ENCODE measurements around the gene KRT72.

KRT72 gene

DNA sequence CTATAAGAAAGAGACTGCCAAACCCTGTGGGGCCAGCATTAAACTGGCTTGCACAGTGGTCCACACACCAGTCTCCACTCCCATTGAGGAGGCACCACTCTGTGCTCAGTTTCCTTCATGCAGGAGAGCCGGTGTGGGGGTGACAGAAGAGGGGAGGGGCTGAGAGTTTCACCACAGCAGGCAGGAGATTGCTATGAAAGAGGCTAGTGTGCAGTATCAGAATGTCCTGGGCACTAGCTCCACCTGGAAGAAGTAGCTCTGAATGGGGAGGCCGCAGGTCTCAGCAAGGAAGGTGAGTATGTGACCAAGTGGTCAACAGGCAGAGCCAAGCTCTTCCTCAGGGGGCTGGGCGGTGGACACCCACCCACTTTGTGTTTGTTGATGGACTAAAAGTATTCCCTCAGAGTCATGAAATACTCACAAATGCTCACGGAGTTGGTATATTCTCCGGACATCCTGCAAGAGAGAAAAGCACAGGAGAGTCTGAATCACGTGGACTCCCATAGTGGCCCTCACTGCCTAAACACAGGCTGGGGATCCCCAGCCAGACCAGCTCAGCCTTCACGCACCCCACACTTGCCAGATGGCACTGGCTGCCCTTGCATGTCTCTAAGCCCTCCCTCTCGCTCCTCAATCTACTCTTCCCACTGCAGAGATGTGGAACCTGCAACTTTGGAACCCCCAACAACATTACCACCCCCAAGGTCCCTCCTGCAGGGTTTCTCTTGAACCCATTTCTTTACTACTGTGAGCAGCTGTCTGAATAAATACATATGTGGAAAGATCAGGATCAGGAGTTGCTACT, 7.8 kb upstream of the KRT72 start:
- H3K9me3 ChIP-seq (ENCODE audit: insufficient read depth, low read length): no peaks in the 10 kb centered on the region
- H3K79me2 ChIP-seq (ENCODE audit: insufficient read depth, low read length): no peaks in the 10 kb centered on the region
- no peak overlapping the region for H2AFZ ChIP-seq (ENCODE audit: low read depth, low read length, severe bottlenecking)
- no peak overlapping the region for H3K4me3 ChIP-seq (ENCODE audit: insufficient read depth, low read length, poor library complexity, severe bottlenecking)
- H3F3A ChIP-seq (ENCODE audit: insufficient read depth): no peaks in the 10 kb centered on the region
- no peak overlapping the region for H3K9ac ChIP-seq (ENCODE audit: low read length)
- no peaks in the 10 kb centered on the region for H4K20me1 ChIP-seq (ENCODE audit: low read depth, low read length)
- no peak overlapping the region for H3K27ac ChIP-seq (ENCODE audit: low read depth, low read length)
- H3K27me3 ChIP-seq (ENCODE audit: low read length): no peaks in the 10 kb centered on the region
- TF ChIP-seq, protein P1, sequence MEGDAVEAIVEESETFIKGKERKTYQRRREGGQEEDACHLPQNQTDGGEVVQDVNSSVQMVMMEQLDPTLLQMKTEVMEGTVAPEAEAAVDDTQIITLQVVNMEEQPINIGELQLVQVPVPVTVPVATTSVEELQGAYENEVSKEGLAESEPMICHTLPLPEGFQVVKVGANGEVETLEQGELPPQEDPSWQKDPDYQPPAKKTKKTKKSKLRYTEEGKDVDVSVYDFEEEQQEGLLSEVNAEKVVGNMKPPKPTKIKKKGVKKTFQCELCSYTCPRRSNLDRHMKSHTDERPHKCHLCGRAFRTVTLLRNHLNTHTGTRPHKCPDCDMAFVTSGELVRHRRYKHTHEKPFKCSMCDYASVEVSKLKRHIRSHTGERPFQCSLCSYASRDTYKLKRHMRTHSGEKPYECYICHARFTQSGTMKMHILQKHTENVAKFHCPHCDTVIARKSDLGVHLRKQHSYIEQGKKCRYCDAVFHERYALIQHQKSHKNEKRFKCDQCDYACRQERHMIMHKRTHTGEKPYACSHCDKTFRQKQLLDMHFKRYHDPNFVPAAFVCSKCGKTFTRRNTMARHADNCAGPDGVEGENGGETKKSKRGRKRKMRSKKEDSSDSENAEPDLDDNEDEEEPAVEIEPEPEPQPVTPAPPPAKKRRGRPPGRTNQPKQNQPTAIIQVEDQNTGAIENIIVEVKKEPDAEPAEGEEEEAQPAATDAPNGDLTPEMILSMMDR (IDR thresholded peaks at IDR 0.05; ENCODE audit: insufficient read depth, low read length, poor library complexity, severe bottlenecking): no peak
- no peak for TF ChIP-seq EZH2phosphoT487 (conservative IDR thresholded peaks at IDR 0.05; ENCODE audit: low read length)
- H3K36me3 ChIP-seq (ENCODE audit: low read length): no peaks in the 10 kb centered on the region
- H3K4me2 ChIP-seq (ENCODE audit: low read depth, low read length, poor library complexity, severe bottlenecking): no peak overlapping the region
- H3K9me2 ChIP-seq (replicated peaks; ENCODE audit: insufficient read depth, low read length): no peaks in the 10 kb centered on the region

DNA sequence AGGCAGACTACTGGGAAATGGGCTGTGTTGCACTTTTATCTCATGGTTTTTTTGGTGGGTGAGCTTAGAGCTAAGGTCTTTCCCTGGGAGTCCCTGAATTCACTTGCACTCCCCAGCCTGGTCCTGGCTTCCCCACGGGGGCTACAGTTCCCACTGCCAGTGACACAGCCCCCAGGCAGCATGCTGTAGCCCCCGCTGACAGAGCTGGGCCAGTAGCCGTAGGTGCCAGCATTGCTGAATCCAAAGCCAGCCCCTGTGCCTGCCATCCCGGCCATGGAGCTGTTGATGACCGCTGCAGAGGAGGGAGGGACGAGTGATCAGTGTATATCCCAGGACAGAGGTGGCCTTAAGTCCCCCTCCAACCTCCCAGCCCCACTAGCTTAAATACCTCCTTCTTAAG, 6.9 kb upstream of the KRT72 start:
- Histone ChIP-seq H2AFZ (ENCODE audit: low read depth, low read length, severe bottlenecking) (no peak overlapping the region), H3F3A (ENCODE audit: insufficient read depth) (no peaks in the 10 kb centered on the region), H3K9me2 (replicated peaks; ENCODE audit: insufficient read depth, low read length) (no peaks in the 10 kb centered on the region), H4K20me1 (ENCODE audit: low read depth, low read length) (no peaks in the 10 kb centered on the region), H3K36me3 (ENCODE audit: low read length) (no peaks in the 10 kb centered on the region), H3K4me2 (ENCODE audit: low read depth, low read length, poor library complexity, severe bottlenecking) (no peak overlapping the region), H3K27me3 (ENCODE audit: low read length) (no peaks in the 10 kb centered on the region), H3K9ac (ENCODE audit: low read length) (no peak overlapping the region), H3K27ac (ENCODE audit: low read depth, low read length) (no peak overlapping the region), H3K4me3 (ENCODE audit: insufficient read depth, low read length, poor library complexity, severe bottlenecking) (no peak overlapping the region), H3K79me2 (ENCODE audit: insufficient read depth, low read length) (no peaks in the 10 kb centered on the region), H3K9me3 (ENCODE audit: insufficient read depth, low read length) (no peaks in the 10 kb centered on the region)
- no peak for TF ChIP-seq EZH2phosphoT487 (conservative IDR thresholded peaks at IDR 0.05; ENCODE audit: low read length)
- TF ChIP-seq, protein P1 (IDR thresholded peaks at IDR 0.05; ENCODE audit: insufficient read depth, low read length, poor library complexity, severe bottlenecking): no peak

DNA sequence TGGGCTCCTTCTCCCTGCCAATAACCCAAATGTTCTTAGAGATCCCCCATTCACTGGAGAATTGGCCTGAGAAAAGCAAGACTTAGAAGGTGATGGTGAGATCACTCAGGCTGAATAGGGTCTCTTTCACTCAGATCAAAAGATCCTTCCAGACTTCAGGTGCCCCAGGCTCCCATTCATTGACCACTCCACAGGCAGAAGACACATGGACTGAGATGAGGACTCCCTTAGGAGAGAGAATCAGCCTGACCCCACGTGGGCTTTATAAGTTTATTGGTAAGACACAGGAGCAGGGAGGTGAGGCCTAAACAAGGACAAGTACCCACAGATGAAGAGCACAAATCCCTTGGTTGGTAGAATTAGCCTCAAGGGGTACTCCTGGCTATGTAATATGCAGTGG, 6.1 kb upstream of the KRT72 start:
- H3K4me2 ChIP-seq (ENCODE audit: low read depth, low read length, poor library complexity, severe bottlenecking): no peak overlapping the region
- H3K36me3 ChIP-seq (ENCODE audit: low read length): no peaks in the 10 kb centered on the region
- TF ChIP-seq, protein P1 (IDR thresholded peaks at IDR 0.05; ENCODE audit: insufficient read depth, low read length, poor library complexity, severe bottlenecking): no peak
- TF ChIP-seq EZH2phosphoT487 (conservative IDR thresholded peaks at IDR 0.05; ENCODE audit: low read length): no peak
- H3K9me3 ChIP-seq (ENCODE audit: insufficient read depth, low read length): no peaks in the 10 kb centered on the region
- no peaks in the 10 kb centered on the region for H3K9me2 ChIP-seq (replicated peaks; ENCODE audit: insufficient read depth, low read length)
- H3K27ac ChIP-seq (ENCODE audit: low read depth, low read length): no peak overlapping the region
- no peak overlapping the region for H2AFZ ChIP-seq (ENCODE audit: low read depth, low read length, severe bottlenecking)
- no peaks in the 10 kb centered on the region for H3K27me3 ChIP-seq (ENCODE audit: low read length)
- H3K79me2 ChIP-seq (ENCODE audit: insufficient read depth, low read length): no peaks in the 10 kb centered on the region
- no peak overlapping the region for H3K4me3 ChIP-seq (ENCODE audit: insufficient read depth, low read length, poor library complexity, severe bottlenecking)
- no peaks in the 10 kb centered on the region for H4K20me1 ChIP-seq (ENCODE audit: low read depth, low read length)
- H3K9ac ChIP-seq (ENCODE audit: low read length): no peak overlapping the region
- no peaks in the 10 kb centered on the region for H3F3A ChIP-seq (ENCODE audit: insufficient read depth)
